ENCODE results near the gene USP48.

USP48 gene

GRCh38 chr1:21752186-21752585 is 30.8 kb downstream of the USP48 start:
- H3K4me2 ChIP-seq (ENCODE audit: low read depth, low read length, poor library complexity, severe bottlenecking): no peak overlapping the region

DNA sequence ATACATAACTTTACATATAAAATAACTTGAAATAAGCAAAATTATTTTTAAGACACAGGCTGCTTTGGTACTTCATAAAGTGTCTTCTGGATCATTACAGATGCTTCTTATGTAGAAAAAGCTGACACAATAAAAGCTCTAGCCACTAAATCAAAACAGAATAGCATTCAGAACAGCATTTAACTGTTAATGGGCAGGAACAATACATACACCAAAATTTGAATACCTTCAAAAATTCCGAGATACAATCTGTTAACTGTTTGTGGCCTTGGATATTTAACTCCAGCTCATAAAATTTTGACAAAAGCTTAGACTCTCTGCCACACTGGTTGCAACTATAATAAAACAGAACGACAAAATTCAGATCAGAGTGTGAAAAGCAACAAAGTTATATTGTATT is 31.7 kb downstream of the USP48 start:
- Histone ChIP-seq H4K20me1 (ENCODE audit: low read depth, low read length) (0 out of 2 replicates have a peak, but pooled peaks cover 4% of the 10 kb centered on the region), H3K4me3 (ENCODE audit: insufficient read depth, low read length, poor library complexity, severe bottlenecking) (no peak overlapping the region), H3F3A (ENCODE audit: insufficient read depth) (peaks cover 5% of the 10 kb centered on the region), H3K27me3 (ENCODE audit: low read length) (no peaks in the 10 kb centered on the region), H3K27ac (ENCODE audit: low read depth, low read length) (no peak overlapping the region), H3K9me2 (replicated peaks; ENCODE audit: insufficient read depth, low read length) (no peaks in the 10 kb centered on the region), H2AFZ (ENCODE audit: low read depth, low read length, severe bottlenecking) (no peak overlapping the region), H3K36me3 (ENCODE audit: low read length) (peaks cover 36% of the 10 kb centered on the region; the same call in 1 of the 2 replicates), H3K4me2 (ENCODE audit: low read depth, low read length, poor library complexity, severe bottlenecking) (no peak overlapping the region), H3K79me2 (ENCODE audit: insufficient read depth, low read length) (no peaks in the 10 kb centered on the region), H3K9ac (ENCODE audit: low read length) (no peak overlapping the region), H3K9me3 (ENCODE audit: insufficient read depth, low read length) (no peaks in the 10 kb centered on the region)
- TF ChIP-seq CTCF (IDR thresholded peaks at IDR 0.05; ENCODE audit: insufficient read depth, low read length, poor library complexity, severe bottlenecking) (no peak), EZH2phosphoT487 (conservative IDR thresholded peaks at IDR 0.05; ENCODE audit: low read length) (no peak)

More at GRCh38 chr1:21752186-21752585, 30.8 kb downstream of the USP48 start:
- no peak overlapping the region for H2AFZ ChIP-seq (ENCODE audit: low read depth, low read length, severe bottlenecking)
- TF ChIP-seq CTCF (IDR thresholded peaks at IDR 0.05; ENCODE audit: insufficient read depth, low read length, poor library complexity, severe bottlenecking) (no peak), EZH2phosphoT487 (conservative IDR thresholded peaks at IDR 0.05; ENCODE audit: low read length) (no peak)
- H3K9me3 ChIP-seq (ENCODE audit: insufficient read depth, low read length): no peaks in the 10 kb centered on the region
- peaks cover 4% of the 10 kb centered on the region for H3K79me2 ChIP-seq (ENCODE audit: insufficient read depth, low read length)
- no peaks in the 10 kb centered on the region for H3K9me2 ChIP-seq (replicated peaks; ENCODE audit: insufficient read depth, low read length)
- H3F3A ChIP-seq (ENCODE audit: insufficient read depth): peaks cover 5% of the 10 kb centered on the region
- H3K27me3 ChIP-seq (ENCODE audit: low read length): no peaks in the 10 kb centered on the region
- no peak overlapping the region for H3K27ac ChIP-seq (ENCODE audit: low read depth, low read length)
- H3K36me3 ChIP-seq (ENCODE audit: low read length): peaks cover 27% of the 10 kb centered on the region; the same call in 1 of the 2 replicates
- 0 out of 2 replicates have a peak, but pooled peaks cover 4% of the 10 kb centered on the region for H4K20me1 ChIP-seq (ENCODE audit: low read depth, low read length)
- no peak overlapping the region for H3K4me3 ChIP-seq (ENCODE audit: insufficient read depth, low read length, poor library complexity, severe bottlenecking)
- no peak overlapping the region for H3K9ac ChIP-seq (ENCODE audit: low read length)

DNA sequence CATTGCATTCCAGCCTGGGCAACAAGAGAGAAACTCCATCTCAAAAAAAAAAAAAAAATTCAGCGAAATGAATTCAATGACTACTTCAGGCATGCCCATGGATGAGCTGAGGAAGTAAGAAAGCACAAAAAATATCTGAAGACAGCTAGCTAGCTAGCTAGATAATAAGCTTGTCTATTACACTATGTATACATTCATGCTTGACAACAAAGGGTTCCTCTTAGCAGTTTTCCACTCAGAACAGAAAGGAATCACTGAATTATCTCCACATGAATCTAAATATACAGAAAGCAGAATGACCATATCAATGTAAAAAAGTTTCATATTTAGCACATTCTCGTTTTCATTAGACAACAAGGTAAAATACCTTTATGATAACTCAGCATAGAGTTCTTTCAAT is 32.1 kb downstream of the USP48 start:
- Histone ChIP-seq H3K9me3 (ENCODE audit: insufficient read depth, low read length) (no peaks in the 10 kb centered on the region), H3K4me3 (ENCODE audit: insufficient read depth, low read length, poor library complexity, severe bottlenecking) (no peak overlapping the region), H3K79me2 (ENCODE audit: insufficient read depth, low read length) (no peaks in the 10 kb centered on the region), H3K36me3 (ENCODE audit: low read length) (peaks cover 37% of the 10 kb centered on the region; the same call in 1 of the 2 replicates), H3K4me2 (ENCODE audit: low read depth, low read length, poor library complexity, severe bottlenecking) (no peak overlapping the region), H3K9me2 (replicated peaks; ENCODE audit: insufficient read depth, low read length) (no peaks in the 10 kb centered on the region), H3K9ac (ENCODE audit: low read length) (no peak overlapping the region), H3K27me3 (ENCODE audit: low read length) (no peaks in the 10 kb centered on the region), H3K27ac (ENCODE audit: low read depth, low read length) (no peak overlapping the region), H3F3A (ENCODE audit: insufficient read depth) (peaks cover 5% of the 10 kb centered on the region), H2AFZ (ENCODE audit: low read depth, low read length, severe bottlenecking) (no peak overlapping the region), H4K20me1 (ENCODE audit: low read depth, low read length) (0 out of 2 replicates have a peak, but pooled peaks cover 4% of the 10 kb centered on the region)
- TF ChIP-seq EZH2phosphoT487 (conservative IDR thresholded peaks at IDR 0.05; ENCODE audit: low read length) (no peak), CTCF (IDR thresholded peaks at IDR 0.05; ENCODE audit: insufficient read depth, low read length, poor library complexity, severe bottlenecking) (no peak)
